ENCODE data around the gene GFPT2.

The GFPT2 gene

DNA sequence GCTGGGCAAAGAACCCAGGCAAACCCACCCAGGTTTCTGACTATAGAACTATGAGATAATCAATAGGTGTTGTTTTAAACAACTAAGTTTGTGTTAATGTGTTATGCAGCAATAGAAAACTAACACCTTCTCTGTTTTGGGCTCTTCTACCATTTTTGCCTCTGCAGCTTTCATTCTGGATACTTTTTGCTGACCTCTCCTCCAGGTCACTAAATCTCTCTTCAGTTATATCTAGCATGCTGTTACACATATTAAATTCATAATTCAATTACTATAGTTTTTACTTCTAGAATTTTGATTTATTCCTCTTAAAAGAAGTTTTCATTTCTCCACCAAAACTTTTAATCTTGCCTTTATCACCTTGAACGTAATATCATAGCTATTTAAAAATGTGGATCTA is 78.4 kb downstream of the GFPT2 start:
- DNase-seq: no peak

DNA sequence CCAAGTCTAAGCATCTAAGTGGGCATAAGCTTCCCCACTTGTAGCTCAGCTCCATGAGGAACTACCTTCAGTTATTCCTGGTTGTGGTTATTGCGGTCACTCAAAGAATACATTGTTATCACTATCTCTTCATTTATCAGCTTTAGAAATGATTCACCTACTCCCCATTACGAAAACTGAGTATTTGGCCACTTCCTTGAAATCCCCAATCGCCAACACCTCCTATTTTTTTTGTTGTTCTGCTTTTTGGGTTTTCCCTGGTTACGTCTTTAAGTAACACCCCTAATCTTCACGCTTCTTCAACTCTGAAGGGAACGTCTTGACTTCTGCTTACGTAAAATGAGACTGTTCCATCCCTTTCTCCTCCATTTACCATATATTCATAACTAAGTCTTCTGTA is 81.9 kb downstream of the GFPT2 start:
- no peak for DNase-seq

DNA sequence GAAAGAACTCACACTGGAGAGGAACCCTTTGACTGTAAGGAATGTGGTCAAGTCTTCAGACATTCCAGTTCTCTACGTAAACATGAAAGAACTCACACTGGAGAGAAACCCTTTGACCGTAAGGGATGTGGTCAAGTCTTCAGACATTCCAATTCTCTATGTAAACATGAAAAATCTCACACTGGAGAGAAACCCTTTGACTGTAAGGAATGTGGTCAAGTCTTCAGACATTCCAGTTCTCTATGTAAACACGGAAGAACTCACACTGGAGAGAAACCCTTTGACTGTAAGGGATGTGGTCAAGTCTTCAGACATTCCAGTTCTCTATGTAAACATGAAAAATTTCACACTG is 93.9 kb downstream of the GFPT2 start:
- DNase-seq: no peak

DNA sequence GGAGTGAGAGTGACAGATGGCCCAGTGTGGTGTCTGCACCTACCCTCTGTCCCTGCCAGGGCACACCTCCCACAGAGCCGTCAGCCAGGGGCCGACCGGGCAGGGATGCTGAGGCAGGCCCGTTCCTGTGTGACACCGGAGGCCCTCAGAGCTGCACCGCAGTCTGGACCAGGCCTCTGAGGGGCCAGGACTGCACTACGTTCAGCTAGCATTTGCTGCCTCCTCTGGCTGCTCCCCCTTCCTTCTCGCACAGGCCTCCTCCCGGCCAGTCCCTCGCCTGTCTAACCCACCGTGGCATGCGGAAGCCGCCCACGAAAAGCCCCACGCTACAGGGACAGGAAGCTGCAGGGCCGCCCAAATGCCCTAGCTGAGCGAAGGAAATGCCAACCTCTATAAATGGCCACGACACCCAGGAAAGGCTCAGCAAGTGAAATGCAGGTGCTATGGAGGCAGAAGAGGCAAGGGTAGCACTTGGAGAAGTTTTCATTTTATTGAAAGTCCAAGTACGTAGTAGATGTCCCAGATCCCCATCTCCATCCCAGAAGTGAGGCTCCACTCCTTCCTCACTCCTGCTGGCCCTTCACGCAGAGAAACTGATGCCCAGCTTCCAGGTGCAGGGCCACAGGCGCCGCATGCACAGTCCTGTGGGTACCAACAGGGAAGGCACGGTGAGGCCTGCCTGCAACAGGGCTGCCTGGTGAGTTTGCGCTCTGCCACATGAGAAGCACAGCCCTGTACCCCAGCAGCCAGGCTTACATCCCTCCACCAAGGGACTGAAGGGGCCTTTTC is 99.9 kb downstream of the GFPT2 start:
- no peak for DNase-seq

DNA sequence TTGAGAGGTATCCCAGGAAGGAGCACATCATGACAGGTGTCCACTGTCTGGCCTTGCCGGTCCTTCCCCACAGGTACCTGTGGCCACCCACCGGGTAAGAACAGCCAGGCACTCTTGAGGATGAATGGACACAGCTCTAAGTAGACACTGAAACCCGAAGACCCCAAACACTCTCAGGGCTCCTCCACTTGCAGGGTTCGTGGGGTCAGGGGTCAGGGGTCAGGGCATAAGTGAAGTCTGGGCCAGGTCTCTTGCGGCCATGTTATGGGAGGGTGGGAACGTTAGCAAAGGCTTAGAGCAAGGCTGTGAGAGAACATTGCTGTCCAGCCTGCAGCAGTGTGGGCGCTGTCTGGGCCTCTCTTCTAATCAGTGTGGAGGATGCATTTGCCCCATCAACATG is 101.2 kb downstream of the GFPT2 start:
- no peak for DNase-seq

DNA sequence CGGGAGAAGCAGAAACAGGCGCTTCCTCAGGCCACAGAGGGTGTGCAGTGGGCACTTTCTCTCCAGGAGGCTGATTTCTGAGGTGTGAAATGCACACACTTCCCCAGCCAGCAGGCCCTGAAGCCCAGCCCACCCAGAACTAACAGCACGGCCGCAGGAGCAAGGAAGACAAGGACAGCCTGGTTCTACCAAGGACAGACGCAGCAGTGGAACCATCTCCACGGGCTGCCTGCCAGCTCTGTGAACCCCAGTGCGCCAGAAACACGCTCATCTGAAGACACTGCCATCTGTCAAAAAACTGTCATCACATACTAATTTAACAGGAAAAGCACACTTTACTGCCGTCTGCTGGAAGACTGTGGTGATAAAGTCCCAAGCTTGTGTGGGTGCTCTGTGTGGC is 102.0 kb downstream of the GFPT2 start:
- no peak for DNase-seq
